Hypothalamus (tissue), 51 donors: ENCODE measurements around the gene CDC42BPG.

Experiments
- DNase-seq, 51 donors: peaks; one replicate each; lab custom pipeline; 2025; lab: John Stamatoyannopoulos, UW

Gene CDC42BPG, protein sequence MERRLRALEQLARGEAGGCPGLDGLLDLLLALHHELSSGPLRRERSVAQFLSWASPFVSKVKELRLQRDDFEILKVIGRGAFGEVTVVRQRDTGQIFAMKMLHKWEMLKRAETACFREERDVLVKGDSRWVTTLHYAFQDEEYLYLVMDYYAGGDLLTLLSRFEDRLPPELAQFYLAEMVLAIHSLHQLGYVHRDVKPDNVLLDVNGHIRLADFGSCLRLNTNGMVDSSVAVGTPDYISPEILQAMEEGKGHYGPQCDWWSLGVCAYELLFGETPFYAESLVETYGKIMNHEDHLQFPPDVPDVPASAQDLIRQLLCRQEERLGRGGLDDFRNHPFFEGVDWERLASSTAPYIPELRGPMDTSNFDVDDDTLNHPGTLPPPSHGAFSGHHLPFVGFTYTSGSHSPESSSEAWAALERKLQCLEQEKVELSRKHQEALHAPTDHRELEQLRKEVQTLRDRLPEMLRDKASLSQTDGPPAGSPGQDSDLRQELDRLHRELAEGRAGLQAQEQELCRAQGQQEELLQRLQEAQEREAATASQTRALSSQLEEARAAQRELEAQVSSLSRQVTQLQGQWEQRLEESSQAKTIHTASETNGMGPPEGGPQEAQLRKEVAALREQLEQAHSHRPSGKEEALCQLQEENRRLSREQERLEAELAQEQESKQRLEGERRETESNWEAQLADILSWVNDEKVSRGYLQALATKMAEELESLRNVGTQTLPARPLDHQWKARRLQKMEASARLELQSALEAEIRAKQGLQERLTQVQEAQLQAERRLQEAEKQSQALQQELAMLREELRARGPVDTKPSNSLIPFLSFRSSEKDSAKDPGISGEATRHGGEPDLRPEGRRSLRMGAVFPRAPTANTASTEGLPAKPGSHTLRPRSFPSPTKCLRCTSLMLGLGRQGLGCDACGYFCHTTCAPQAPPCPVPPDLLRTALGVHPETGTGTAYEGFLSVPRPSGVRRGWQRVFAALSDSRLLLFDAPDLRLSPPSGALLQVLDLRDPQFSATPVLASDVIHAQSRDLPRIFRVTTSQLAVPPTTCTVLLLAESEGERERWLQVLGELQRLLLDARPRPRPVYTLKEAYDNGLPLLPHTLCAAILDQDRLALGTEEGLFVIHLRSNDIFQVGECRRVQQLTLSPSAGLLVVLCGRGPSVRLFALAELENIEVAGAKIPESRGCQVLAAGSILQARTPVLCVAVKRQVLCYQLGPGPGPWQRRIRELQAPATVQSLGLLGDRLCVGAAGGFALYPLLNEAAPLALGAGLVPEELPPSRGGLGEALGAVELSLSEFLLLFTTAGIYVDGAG (N-terminal part only)

DNA sequence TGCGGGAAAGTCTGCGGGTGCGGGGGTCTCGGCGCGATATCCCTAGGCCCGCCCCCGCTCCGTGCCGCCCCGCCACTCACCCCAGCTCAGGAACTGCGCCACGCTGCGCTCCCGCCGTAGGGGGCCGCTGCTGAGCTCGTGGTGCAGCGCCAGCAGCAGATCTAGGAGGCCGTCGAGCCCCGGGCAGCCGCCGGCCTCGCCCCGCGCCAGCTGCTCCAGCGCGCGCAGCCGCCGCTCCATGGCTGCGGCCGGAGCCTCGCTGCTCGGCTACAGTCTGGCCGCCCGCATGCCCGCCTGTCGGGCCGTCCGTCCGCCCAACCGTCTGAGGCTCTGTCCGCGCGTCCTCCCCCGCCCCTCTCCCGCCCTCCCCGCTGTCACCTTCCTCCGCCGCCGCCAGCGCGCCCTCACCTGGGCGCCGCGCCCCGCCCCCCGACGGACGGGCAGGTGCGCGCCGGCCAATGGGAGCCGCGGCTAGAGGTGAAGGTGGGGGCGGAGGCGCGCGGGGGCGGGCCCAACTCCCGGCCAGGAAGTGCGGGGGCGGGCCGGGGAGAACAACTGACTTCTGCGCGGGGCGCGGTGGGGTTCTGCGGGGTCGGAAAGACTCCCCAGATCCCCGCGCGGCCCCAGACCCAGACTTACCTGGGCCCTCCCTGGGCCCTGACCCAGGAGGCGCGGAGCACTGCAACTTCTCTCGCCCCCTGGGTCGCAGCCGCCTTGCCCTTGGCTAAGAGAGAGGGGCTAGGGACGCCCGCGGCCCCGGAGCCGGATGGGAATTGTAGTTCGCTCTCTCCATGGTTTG, at the start of gene CDC42BPG:
TSS of gene CDC42BPG (minus strand) at position 324 of the 799 bp plus-strand sequence. CDS start at position 240, 84 bp downstream.
- peak in 10 of 51 donors; percentile 3 to 52 (median 22) for DNase-seq

DNA sequence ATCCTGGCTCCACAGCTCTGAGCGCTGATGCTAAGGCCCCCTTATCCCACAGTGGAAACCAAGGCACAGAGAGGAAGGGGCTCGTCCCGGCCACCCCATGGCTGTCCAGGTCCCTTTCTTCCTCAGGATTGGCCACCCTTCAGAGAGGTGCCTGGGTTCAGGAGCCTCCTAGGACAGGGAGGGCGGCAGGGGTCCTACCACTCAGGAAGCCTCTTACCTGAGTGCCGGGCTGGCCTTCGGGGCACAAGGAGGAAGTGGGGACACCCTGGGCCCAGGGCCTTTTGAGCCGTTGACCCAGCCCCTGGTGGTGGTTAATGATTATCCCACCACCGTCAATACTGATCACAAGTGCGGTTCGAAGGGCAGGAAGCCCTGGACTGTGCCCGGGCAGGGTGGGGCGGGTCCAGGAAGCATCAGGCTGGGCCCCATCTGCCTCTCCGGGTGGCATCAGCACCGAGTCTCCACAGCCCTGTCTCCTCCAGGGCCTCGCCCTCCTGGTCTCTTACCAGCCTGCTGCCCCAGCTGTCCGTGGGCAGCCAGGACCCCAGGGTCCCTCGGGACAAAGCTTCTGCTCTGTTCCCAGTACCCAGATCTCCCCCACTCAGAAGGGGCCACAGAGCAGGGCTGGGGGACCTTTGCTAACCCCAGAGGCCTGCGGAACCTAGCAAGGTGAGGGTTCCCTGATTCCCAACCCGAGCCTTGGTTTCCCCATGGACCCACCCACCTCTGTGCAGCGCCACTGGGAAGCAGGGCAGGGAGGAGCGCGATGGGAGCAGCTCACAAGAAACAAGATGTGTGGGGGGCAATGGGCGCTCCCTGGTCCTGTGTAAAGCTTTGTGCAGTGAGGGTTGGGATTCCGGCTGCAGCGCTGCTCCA, 49.0 kb upstream of the CDC42BPG start:
- no peak for DNase-seq

DNA sequence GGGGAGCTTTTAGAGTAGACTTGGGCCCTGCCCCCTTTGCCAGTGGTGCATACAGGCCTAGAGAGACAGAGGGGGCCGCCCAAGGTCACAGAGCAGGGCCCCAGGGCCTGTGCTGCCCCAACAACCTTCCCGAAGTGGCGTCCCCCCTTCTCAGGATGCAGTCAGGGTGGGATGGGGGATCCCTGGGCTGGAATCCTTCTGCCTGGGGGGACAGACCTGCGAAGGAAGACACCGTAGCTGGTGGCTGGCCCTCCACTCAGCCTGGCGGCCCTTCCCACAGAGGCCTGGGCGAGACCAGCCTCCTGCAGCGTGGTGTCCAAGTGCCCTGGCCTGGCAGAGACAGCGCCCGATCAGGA, 48.4 kb upstream of the CDC42BPG start:
- DNase-seq: no peak

DNA sequence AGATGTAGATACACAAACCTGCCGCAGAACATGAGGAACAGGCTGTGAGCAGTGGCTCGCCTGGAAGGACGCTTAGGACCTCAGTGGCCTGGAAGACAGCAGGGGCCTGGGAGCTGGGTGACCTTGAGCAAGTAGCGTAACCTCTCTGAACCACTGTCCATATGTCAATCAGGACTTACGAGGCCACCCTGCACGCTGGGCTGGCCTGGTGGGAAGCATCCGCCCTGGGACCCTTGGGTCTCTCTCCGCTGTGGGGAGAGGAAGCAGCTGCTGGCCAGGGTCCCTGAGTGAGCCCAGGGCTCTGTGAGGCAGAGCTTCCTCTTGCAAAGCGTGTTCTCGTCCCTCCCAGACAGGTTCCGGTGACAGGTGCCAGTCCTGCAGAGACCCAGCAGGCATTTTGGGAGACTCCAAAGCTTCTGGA, 48.0 kb upstream of the CDC42BPG start:
- no peak for DNase-seq

DNA sequence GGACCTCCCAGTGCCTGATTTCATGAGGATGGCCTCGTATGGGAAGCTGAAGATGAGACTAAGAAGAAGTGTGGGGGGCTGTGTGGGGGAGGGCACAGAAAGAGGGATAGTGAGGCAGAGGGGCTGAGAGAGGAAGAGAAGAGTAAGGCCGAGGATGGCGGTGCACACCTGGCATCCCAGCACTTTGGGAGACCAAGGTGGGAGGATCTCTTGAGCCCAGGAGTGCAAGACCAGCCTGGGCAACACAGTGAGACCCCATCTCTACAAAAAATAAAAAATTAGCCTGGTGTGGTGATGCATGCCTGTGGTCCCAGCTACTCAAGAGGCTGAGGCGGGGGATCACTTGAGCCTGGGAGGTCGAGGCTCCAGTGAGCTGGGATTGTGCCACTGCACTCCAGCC, 47.4 kb upstream of the CDC42BPG start:
- DNase-seq: no peak

DNA sequence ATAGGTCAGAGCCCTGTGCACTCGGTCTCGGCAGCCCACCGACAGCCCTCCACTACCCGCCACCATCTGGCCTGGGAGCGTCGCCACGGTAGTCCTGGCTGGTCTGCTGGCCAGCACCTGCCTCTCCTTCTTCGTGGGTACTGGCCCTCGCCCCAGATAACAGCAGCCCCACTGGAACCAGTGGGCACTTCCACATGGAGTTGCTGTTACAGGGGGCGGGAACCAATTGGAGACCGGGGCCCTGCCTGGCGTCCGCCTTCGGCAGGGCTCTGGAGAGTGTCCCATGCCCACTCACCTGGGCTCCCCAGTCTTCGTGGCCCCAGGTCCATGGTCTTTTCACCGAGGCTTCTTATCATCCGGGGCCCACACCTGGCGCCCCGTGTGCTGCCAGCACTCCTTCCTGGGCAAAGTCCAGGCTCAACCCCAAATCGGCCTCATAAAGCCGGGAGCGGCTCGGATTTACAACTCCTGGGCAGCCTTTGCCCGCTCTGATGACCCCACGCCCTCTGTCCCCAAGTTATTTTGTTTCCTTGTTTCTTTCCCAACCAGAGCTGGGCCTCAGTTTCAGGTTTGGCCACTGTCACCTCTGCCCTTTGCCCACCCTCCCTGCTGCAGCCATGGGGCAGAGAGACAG, 46.9 kb upstream of the CDC42BPG start:
- DNase-seq: no peak

DNA sequence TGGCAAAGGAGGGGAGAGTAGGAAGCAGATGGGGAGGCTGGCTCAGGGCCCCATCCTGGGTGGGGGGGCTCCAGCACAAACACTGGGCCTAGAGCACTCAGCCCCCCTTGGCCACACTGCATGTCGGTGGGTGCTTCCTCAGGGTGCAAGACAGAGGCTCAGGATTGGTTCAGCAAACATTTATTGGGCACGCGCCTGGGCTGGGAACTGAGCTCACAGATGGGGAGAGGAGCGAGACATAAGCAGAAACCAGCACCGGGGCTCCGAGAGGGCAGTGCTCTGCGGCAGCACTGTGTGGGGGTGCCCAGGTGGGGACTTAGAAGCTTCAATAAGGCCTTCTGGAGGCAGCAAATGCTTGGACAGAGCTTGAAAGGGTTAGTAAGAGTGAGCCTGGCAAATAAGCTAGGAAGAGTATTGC, 46.1 kb upstream of the CDC42BPG start:
- DNase-seq: no peak

DNA sequence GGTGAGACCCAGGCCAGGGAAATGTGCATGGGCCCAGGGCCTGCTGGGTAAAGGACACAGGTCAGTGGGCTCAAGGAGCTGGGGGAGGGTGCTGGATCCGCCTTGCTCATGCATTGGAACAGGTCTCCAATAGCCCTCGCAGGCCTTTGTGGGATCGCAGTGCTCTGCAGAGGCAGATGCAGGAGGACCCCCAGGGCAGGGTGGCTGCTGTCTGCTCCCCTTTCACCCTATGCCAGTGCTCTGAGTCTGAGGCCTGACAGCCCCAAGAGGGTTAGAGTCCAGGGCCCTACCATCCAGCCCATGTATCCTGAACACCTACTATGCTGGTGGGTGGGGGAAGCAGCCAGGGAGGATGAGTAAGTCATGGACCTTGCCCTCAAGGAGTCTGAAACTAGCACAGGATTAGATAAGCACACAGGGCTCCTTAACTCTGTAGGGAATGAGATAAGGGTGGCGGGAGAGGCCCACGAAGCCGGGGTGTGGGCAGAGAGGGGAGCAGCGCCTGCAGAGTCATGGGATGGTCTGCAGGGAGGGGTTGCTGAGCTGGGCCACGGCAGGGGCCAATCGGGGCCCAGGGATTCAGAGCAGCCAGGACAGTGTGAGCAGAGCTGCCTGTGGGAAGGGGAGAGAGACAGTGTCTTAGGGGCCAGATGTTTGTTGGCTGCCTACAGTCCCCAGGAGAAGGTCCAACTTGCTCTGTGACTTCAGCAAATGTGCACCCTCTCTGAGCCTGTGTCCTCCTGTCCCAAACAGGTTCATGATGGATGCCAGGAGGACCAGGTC, 44.5 kb upstream of the CDC42BPG start:
- DNase-seq: no peak

DNA sequence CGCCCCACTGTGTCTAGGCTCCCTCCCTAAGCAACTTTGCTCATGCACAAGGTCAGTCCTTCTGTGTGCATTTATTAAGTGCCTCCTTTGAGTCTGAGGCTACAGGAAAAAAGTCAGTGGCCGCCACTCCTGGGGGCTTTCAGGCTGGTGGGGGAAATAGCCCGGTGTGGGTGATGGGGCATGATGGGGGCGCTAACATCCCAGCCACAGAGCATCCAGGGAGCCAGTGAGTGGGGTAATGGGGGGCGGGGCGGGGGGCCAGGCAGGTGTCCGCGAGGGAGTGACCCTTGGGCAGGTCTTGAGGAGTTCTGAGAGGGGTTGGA, 43.9 kb upstream of the CDC42BPG start:
- DNase-seq: no peak

DNA sequence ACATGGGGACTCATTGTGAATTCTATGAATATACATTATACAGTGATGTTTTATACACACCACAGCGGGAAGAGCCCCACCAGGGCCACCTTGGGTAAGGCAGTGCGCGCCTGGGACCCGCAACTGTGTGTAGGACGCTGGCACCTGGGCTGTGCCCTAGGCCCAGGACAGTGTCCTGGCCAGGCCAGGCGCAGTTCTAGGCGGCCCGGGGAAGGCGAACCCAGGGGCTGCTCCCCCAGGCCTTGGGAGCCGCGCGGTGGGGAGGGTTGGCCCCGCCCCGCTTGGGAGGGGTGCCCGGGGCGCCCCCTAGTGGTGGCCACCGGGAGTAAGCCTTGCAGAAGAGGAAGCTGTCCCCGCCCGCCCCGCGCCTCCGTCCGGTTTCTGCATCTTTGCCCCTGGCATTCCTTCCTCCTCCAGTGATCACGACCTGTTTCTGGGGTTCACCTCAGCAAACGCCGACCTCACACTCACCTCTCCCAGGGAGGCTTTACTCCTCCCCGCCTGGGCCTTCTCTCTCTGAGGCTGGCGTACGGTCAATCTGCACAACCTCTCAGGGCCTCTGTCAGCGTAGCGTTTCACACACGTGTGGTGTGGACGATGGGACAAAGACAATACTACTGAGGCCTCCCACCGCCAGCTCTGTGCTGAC, 43.4 kb upstream of the CDC42BPG start:
- peak in 45 of 51 donors; percentile 23 to 87 (median 63) for DNase-seq

DNA sequence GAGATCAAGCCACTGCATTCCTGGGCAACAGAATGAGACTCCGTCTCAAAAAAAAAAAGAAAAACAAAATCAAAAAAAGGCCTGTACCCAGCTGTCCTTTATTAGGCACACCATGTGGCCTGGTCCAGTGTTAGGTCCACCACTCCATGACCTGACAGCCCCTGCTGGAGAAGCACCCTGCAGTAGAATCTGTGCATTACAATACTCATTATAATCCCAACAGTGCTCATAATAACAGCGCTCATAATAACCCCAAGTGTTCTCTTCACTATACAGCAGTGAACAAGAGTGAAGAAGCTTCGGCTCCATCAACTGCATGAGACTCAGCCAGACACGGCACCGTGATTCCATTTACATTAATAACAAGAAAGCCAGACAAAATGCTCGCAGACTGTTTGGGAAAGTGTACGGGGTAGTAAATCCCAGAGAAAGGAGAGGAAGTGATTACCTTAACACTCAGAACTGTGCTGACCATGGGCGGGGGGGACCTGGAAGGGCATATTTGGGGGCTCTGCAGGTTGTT, 42.8 kb upstream of the CDC42BPG start:
- no peak for DNase-seq

DNA sequence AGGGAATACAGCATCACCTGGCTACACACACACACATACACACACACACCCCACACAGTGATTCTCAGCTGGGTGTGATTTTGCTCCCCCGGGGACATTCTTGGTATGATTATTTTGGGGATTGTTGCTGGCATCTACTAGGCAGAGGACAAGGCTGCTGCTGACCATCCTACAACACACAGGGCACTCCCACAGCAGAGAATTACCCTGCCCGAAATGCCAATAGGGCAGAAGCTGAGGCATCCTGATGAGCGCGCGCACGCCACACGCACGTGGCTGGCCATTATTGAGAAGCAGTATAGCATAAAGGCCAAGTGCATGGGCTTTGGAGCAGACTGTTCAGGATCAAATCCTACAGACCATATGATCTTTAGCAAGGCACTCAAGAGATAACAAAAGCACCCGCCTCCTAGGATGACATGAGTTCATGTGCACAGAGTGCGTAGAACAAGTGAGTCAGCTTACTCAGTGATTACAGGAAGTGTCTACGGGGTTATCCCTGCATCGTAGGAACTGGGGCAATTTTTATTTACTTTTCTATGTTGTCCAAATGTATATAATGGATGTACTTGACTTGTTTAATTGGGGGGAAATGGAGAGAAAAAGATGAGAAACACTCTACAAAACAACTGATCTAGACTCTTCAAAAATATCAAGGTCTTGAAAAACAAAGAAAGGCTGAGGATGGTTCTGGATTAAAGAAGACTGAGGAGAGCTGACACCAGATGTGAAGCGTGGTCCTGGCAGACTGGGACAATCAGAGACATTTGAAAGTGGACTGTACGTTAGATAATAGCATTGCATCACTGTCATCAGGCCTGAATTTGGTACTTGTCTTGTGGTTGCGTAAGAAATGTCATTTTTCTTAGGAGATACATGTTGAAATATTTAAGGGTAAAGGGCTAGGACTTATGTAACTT, 41.2 kb upstream of the CDC42BPG start:
- DNase-seq: no peak

DNA sequence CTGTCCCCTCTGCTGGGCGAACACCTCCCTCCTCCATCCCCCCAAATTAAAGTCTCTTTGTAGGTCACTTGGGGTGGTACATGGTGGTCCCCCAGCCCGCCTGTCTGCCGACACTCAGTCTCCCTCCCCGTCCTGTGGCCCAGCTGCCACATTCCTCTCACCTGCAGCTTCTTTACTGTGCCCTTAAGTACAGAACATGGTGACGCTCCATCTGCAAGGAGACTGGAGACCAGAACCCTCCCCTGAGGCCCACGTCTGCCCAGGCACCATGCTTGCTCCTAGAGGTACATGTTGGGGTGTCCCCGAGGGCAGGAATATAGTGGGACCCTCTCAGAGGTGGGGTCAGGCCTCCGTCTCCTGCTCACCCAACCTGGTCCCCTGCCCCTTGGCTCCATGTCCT, 39.6 kb upstream of the CDC42BPG start:
- no peak for DNase-seq

DNA sequence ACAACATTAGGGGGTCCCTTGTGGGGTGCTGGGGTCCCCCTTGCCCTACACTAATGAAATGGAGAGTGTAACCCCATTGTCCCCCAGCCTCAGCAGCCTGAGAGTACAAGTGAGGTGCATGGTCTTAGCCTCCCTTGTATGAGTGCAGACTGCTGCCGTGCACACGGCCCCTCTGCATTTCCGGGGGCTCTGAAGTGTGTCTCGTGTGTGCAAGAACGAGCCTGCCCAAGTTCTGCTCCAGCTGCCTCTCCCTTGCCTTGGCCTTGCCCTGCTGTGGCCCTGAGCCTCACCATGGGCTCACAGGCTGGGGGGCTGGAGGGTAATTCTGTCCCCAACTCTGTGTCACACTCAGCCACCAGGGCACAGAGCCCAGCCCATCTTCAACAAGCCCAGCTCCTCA, 39.1 kb upstream of the CDC42BPG start:
- DNase-seq: no peak

DNA sequence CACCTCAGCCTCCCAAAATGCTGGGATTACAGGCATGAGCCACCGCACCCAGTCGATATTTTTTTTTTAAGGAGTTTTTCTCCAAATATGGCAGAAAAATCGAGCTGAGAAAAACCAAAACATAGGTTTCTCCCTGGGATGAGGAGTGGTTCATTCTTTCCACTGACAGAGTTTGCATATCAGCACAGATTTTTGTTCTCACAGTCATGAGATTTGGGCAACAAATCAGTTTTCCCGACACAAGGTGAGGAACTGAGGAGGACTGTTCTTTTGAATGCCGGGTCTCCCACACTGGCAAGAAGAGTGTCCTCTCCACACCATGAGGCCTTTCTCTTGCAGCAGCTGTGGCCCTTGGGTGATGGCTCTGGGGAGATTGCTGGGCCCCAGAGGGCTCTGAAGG, 37.8 kb upstream of the CDC42BPG start:
- no peak for DNase-seq

DNA sequence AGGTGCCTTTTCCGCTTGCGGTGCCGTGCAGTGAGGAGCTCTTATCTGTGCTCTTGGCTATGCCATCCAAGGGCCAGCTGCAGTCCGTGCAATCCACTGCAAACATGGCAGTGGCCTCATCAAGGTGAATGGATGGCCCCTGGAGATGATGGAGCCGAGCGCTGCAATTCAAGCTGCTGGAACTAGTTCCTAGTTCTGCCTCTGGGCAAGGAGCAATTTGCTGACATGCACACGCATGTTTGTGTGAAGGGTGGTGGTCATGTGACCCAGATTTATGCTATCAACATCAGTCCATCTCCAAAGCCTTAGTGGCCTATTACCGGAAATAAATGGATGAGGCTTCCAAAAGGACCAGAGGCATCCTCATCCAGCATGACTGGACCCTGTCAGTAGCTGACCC, 37.0 kb upstream of the CDC42BPG start:
- DNase-seq: no peak
